Loucy (cell line): ENCODE measurements around the gene WDR11.

Experiments
- H2AFZ ChIP-seq: fragments of 200-600 bp; sonication (generic); 2 replicates; pipeline ENCODE4 v1.6.0; 2016; ENCODE audit warnings: antibody characterized with exemption, mild to moderate bottlenecking, low read length, moderate library complexity
- H3F3A ChIP-seq: fragments of 200-600 bp; 2 replicates; pipeline ENCODE4 v1.6.0; 2016; ENCODE audit warnings: antibody characterized with exemption, low read depth, mild to moderate bottlenecking
- H3K27me3 ChIP-seq: fragments of 200-600 bp; sonication (generic); 2 replicates; pipeline ENCODE4 v1.6.1; 2014; ENCODE audit warnings: low read length, mild to moderate bottlenecking; ENCODE audit not compliant: insufficient read depth, poor library complexity, severe bottlenecking
- H3K36me3 ChIP-seq: fragments of 200-600 bp; sonication (generic); 2 replicates; pipeline ENCODE4 v1.6.1; 2016; ENCODE audit warnings: low read length; ENCODE audit not compliant: insufficient read depth
- H3K4me1 ChIP-seq: fragments of 200-600 bp; sonication (generic); 2 replicates; pipeline ENCODE4 v1.5.1; 2014; ENCODE audit warnings: low read length, mild to moderate bottlenecking; ENCODE audit not compliant: insufficient read depth, poor library complexity, severe bottlenecking
- H3K4me2 ChIP-seq: fragments of 200-600 bp; sonication (generic); 2 replicates; pipeline ENCODE4 v1.6.0; 2014; ENCODE audit warnings: antibody characterized with exemption, low read length, low read depth, mild to moderate bottlenecking; ENCODE audit not compliant: poor library complexity, severe bottlenecking
- H3K4me3 ChIP-seq: fragments of 200-600 bp; sonication (generic); 2 replicates; pipeline ENCODE4 v1.5.1; 2014; ENCODE audit warnings: low read length, mild to moderate bottlenecking, mixed read lengths; ENCODE audit not compliant: poor library complexity, severe bottlenecking
- H3K79me2 ChIP-seq: fragments of 200-600 bp; sonication (generic); 2 replicates; pipeline ENCODE4 v1.6.1; 2014; ENCODE audit warnings: low read length; ENCODE audit not compliant: insufficient read depth
- H3K9ac ChIP-seq: fragments of 200-600 bp; sonication (generic); 2 replicates; pipeline ENCODE4 v1.6.0; 2014; ENCODE audit warnings: mild to moderate bottlenecking, low read depth, low read length, moderate library complexity; ENCODE audit not compliant: poor library complexity, severe bottlenecking
- H3K9me2 ChIP-seq: fragments of 200-600 bp; sonication (generic); replicated peaks from 2 replicates; pipeline ENCODE4 v1.6.1; 2016; ENCODE audit warnings: low read depth, low read length, mixed read lengths
- H3K9me3 ChIP-seq: fragments of 200-600 bp; sonication (generic); 2 replicates; pipeline ENCODE4 v1.6.1; 2014; ENCODE audit warnings: mild to moderate bottlenecking, antibody characterized with exemption, low read length, low read depth; ENCODE audit not compliant: insufficient read depth
- H4K20me1 ChIP-seq: fragments of 200-600 bp; sonication (generic); 2 replicates; pipeline ENCODE4 v1.6.0; 2014; ENCODE audit warnings: antibody characterized with exemption, low read length, mild to moderate bottlenecking; ENCODE audit not compliant: insufficient read depth, poor library complexity, severe bottlenecking
- CTCF ChIP-seq: fragments of 200-600 bp; sonication (generic); conservative IDR thresholded peaks from 2 replicates; pipeline ENCODE4 v1.5.1; 2014; ENCODE audit warnings: mild to moderate bottlenecking, antibody characterized with exemption, low read length
- EZH2phosphoT487 ChIP-seq: fragments of 200-600 bp; IDR thresholded peaks from 2 replicates; pipeline ENCODE4 v1.6.1; 2018; ENCODE audit warnings: antibody characterized with exemption, mild to moderate bottlenecking, moderate library complexity, borderline replicate concordance

WDR11 gene

GRCh38 chr10:120887482-120887881 lies 36.3 kb downstream of the WDR11 start:
- Histone ChIP-seq H2AFZ (no peak overlapping the region), H3K79me2 (no peaks in the 10 kb centered on the region), H3K4me3 (no peak overlapping the region), H3K4me2 (no peak overlapping the region), H3K36me3 (peaks cover 45% of the 10 kb centered on the region; the same call in 1 of the 2 replicates), H3K9ac (no peak overlapping the region), H3F3A (no peaks in the 10 kb centered on the region), H3K4me1 (no peaks in the 10 kb centered on the region), H3K27me3 (no peaks in the 10 kb centered on the region), H3K9me3 (no peaks in the 10 kb centered on the region), H3K9me2 (no peaks in the 10 kb centered on the region), H4K20me1 (no peaks in the 10 kb centered on the region)
- TF ChIP-seq EZH2phosphoT487 (no peak), CTCF (no peak)

GRCh38 chr10:120891365-120891764 lies 40.2 kb downstream of the WDR11 start:
- no peaks in the 10 kb centered on the region for H3K9me2 ChIP-seq
- H3K36me3 ChIP-seq = peaks cover 43% of the 10 kb centered on the region; the same call in 1 of the 2 replicates
- no peaks in the 10 kb centered on the region for H4K20me1 ChIP-seq
- H3K27me3 ChIP-seq = no peaks in the 10 kb centered on the region
- H3K4me2 ChIP-seq = no peak overlapping the region
- no peaks in the 10 kb centered on the region for H3K9me3 ChIP-seq
- H3K4me3 ChIP-seq = no peak overlapping the region
- H2AFZ ChIP-seq = no peak overlapping the region
- no peaks in the 10 kb centered on the region for H3F3A ChIP-seq
- no peak for TF ChIP-seq CTCF
- no peak for TF ChIP-seq EZH2phosphoT487
- H3K79me2 ChIP-seq = no peaks in the 10 kb centered on the region
- no peak overlapping the region for H3K9ac ChIP-seq
- no peaks in the 10 kb centered on the region for H3K4me1 ChIP-seq

GRCh38 chr10:120894556-120894955 lies 43.4 kb downstream of the WDR11 start:
- TF ChIP-seq EZH2phosphoT487 (no peak), CTCF (no peak)
- Histone ChIP-seq H3K4me2 (no peak overlapping the region), H2AFZ (no peak overlapping the region), H3K27me3 (no peaks in the 10 kb centered on the region), H3K9me2 (no peaks in the 10 kb centered on the region), H3K9ac (no peak overlapping the region), H3K9me3 (no peaks in the 10 kb centered on the region), H3K36me3 (peaks cover 27% of the 10 kb centered on the region; the same call in 1 of the 2 replicates), H3K4me1 (peaks cover 4% of the 10 kb centered on the region), H3K79me2 (no peaks in the 10 kb centered on the region), H4K20me1 (no peaks in the 10 kb centered on the region), H3K4me3 (no peak overlapping the region), H3F3A (no peaks in the 10 kb centered on the region)
